Adrenal gland (tissue), 5 donors: ENCODE data around the gene CENPB.

Source experiments
- POLR2A ChIP-seq, 2 donors: fragments of 450-650 bp; IDR thresholded peaks; one replicate each; pipeline ENCODE4 v1.6.1; 2017; ENCODE audit warnings: antibody characterized with exemption in 2 of 2, mild to moderate bottlenecking in 2 of 2, moderate library complexity in 1 of 2
- TF ChIP-seq, protein P1 (sequence below), 6 experiments: fragments of 450-650 bp in 4 of 6; fragments of 200-600 bp in 2 of 6; sonication (generic) in 1 of 6; IDR thresholded peaks; 1 replicate in 5 of 6; 2 replicates in 1 of 6; pipeline versions ENCODE4 v1.5.1 to v1.8.0; 2016 to 2021; ENCODE audit warnings: antibody characterized with exemption in 6 of 6, mild to moderate bottlenecking in 2 of 6, moderate library complexity in 1 of 6
- donor health status: DM: no; HTN: no; CAD: no.

DNA sequence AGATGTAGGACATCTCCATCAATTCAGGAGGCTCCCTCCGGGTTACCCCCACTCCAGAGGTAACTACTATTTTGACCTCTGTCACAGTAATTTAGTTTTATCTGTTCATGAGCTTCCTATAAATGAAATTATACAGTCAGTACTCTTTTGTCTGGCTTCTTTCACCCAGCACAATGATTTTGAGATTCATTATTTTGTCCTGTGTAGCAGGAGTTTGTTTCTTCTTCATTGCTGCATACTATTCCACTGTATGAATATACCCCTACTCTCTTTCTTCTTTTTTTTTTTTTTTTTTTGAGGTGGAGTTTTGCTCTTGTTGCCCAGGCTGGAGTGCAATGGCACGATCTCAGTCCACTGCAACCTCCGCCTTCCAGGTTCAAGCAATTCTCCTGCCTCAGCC, 22.0 kb upstream of the CENPB start:
- TF ChIP-seq, protein P1, sequence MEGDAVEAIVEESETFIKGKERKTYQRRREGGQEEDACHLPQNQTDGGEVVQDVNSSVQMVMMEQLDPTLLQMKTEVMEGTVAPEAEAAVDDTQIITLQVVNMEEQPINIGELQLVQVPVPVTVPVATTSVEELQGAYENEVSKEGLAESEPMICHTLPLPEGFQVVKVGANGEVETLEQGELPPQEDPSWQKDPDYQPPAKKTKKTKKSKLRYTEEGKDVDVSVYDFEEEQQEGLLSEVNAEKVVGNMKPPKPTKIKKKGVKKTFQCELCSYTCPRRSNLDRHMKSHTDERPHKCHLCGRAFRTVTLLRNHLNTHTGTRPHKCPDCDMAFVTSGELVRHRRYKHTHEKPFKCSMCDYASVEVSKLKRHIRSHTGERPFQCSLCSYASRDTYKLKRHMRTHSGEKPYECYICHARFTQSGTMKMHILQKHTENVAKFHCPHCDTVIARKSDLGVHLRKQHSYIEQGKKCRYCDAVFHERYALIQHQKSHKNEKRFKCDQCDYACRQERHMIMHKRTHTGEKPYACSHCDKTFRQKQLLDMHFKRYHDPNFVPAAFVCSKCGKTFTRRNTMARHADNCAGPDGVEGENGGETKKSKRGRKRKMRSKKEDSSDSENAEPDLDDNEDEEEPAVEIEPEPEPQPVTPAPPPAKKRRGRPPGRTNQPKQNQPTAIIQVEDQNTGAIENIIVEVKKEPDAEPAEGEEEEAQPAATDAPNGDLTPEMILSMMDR (IDR thresholded peaks at IDR 0.05), result no peak
- TF ChIP-seq POLR2A (IDR thresholded peaks at IDR 0.05), result no peak
